ENCODE results near the gene RBM45.
"Not testable (repeated sequence)": the region's sequence is repeated elsewhere in the genome, so short reads cannot be mapped to it uniquely, and the experiment has no call there.

DNA sequence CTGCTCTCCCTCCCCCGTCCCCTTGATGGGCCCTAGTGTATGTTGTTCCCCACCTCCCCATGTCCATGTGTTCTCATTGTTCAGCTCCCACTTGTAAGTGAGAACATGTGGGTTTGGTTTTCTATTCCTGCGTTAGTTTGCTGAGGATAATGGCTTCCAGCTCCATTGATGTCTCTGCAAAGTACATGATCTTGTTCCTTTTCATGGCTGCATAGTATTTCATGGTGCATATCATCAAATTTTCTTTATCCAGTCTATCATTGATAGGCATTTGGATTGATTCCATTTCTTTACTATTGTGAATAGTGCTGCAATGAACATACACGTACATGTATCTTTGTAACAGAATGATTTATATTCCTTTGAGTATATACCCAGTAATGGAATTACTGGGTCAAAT, 33.0 kb upstream of the RBM45 start:
- TF ChIP-seq, protein P1, sequence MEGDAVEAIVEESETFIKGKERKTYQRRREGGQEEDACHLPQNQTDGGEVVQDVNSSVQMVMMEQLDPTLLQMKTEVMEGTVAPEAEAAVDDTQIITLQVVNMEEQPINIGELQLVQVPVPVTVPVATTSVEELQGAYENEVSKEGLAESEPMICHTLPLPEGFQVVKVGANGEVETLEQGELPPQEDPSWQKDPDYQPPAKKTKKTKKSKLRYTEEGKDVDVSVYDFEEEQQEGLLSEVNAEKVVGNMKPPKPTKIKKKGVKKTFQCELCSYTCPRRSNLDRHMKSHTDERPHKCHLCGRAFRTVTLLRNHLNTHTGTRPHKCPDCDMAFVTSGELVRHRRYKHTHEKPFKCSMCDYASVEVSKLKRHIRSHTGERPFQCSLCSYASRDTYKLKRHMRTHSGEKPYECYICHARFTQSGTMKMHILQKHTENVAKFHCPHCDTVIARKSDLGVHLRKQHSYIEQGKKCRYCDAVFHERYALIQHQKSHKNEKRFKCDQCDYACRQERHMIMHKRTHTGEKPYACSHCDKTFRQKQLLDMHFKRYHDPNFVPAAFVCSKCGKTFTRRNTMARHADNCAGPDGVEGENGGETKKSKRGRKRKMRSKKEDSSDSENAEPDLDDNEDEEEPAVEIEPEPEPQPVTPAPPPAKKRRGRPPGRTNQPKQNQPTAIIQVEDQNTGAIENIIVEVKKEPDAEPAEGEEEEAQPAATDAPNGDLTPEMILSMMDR (IDR thresholded peaks at IDR 0.05), result not testable (repeated sequence)
- TF ChIP-seq POLR2A, POLR2AphosphoS5, EP300 (IDR thresholded peaks at IDR 0.05): not testable (repeated sequence)
